Neural progenitor cell (in vitro differentiated cells): ENCODE results near the gene SNX7. TPM values are rescaled to one million over a fixed set of nuclear protein-coding genes. Genes with fewer than 3 reads are reported as not detected.

ENCODE experiments used
- DNase-seq: peaks from one replicate; pipeline ENCODE4 v3.0.0-alpha.2; 2016; ENCODE audit warnings: low spot score
- H2AFZ ChIP-seq: fragments of 200-600 bp; sonication (generic); replicated peaks from 2 replicates; pipeline ENCODE4 v1.6.1; 2016; ENCODE audit warnings: antibody characterized with exemption
- H3F3A ChIP-seq: fragments of 200-600 bp; sonication (generic); 2 replicates; pipeline ENCODE4 v1.6.1; 2016; ENCODE audit warnings: antibody characterized with exemption, low read depth
- H3K27ac ChIP-seq: fragments of 200-600 bp; sonication (generic); 2 replicates; pipeline ENCODE4 v1.5.1; 2016; ENCODE audit warnings: mild to moderate bottlenecking
- H3K27me3 ChIP-seq: fragments of 200-600 bp; sonication (generic); 2 replicates; pipeline ENCODE4 v1.6.1; 2016; ENCODE audit warnings: mild to moderate bottlenecking, moderate library complexity
- H3K36me3 ChIP-seq: fragments of 200-600 bp; sonication (generic); 2 replicates; pipeline ENCODE4 v1.5.1; 2016
- H3K4me1 ChIP-seq: fragments of 200-600 bp; sonication (generic); 2 replicates; pipeline ENCODE4 v1.6.1; 2016; ENCODE audit warnings: mixed run types
- H3K4me2 ChIP-seq: fragments of 200-600 bp; sonication (generic); 2 replicates; pipeline ENCODE4 v1.6.1; 2016
- H3K4me3 ChIP-seq: fragments of 200-600 bp; sonication (generic); 2 replicates; pipeline ENCODE4 v1.5.1; 2016
- H3K79me2 ChIP-seq: fragments of 200-600 bp; sonication (generic); 2 replicates; pipeline ENCODE4 v1.6.1; 2016; ENCODE audit warnings: low read depth
- H3K9ac ChIP-seq: fragments of 200-600 bp; sonication (generic); 2 replicates; pipeline ENCODE4 v1.6.1; 2016
- H3K9me3 ChIP-seq: fragments of 200-600 bp; sonication (generic); 2 replicates; pipeline ENCODE4 v1.5.1; 2016; ENCODE audit warnings: low read depth
- H4K20me1 ChIP-seq: fragments of 200-600 bp; sonication (generic); 2 replicates; pipeline ENCODE4 v1.6.1; 2016; ENCODE audit warnings: low read depth
- H3K27ac Mint-ChIP-seq: 3 replicates; pipeline ENCODE4 v1.8.0; 2021; ENCODE audit warnings: mixed read lengths
- H3K27me3 Mint-ChIP-seq: 2 replicates; pipeline ENCODE4 v1.8.0; 2022; ENCODE audit warnings: low read depth, mild to moderate bottlenecking, inconsistent platforms, moderate library complexity, mixed read lengths; ENCODE audit not compliant: insufficient read depth
- H3K36me3 Mint-ChIP-seq: 3 replicates; pipeline ENCODE4 v1.8.0; 2021; ENCODE audit warnings: mixed read lengths
- H3K4me1 Mint-ChIP-seq: 3 replicates; pipeline ENCODE4 v1.8.0; 2021; ENCODE audit warnings: mixed read lengths
- H3K4me3 Mint-ChIP-seq: 3 replicates; pipeline ENCODE4 v1.8.0; 2021; ENCODE audit warnings: mild to moderate bottlenecking, moderate library complexity, mixed read lengths
- H3K9me3 Mint-ChIP-seq: 3 replicates; pipeline ENCODE4 v1.8.0; 2020; ENCODE audit warnings: mixed read lengths
- CTCF ChIP-seq: fragments of 200-600 bp; sonication (generic); IDR thresholded peaks from 2 replicates; pipeline ENCODE4 v1.5.1; 2017; ENCODE audit warnings: antibody characterized with exemption, mild to moderate bottlenecking
- EZH2 ChIP-seq: fragments of 200-600 bp; sonication (generic); IDR thresholded peaks from 2 replicates; pipeline ENCODE4 v1.6.1; 2017; ENCODE audit warnings: antibody characterized with exemption, mild to moderate bottlenecking, moderate library complexity
- EZH2phosphoT487 ChIP-seq: fragments of 200-600 bp; sonication (generic); IDR thresholded peaks from 2 replicates; pipeline ENCODE4 v1.6.1; 2017; ENCODE audit warnings: antibody characterized with exemption
- total RNA-seq: library from RNA; depleted of rRNA; stranded (reverse); fragments of >200 nt; gene quantifications from 2 replicates; pipeline ENCODE4 v1.2.3, GENCODE V29; 2015; ENCODE audit warnings: low replicate concordance

SNX7 gene
- total RNA-seq, 1 donor from 2014 or later = 46.7 TPM

- H3K4me3 Mint-ChIP-seq = no peak overlapping the region
- H3K36me3 Mint-ChIP-seq = peaks cover 12% of the 10 kb centered on the region
- H3K9me3 Mint-ChIP-seq = peaks cover 3% of the 10 kb centered on the region
- TF ChIP-seq CTCF (no peak), EZH2 (no peak), EZH2phosphoT487 (no peak)
- Histone ChIP-seq H3K27me3 (no peaks in the 10 kb centered on the region), H3K27ac (no peak overlapping the region), H4K20me1 (no peaks in the 10 kb centered on the region), H3K4me1 (no peaks in the 10 kb centered on the region), H3K9me3 (no peaks in the 10 kb centered on the region), H3F3A (no peaks in the 10 kb centered on the region), H3K4me2 (no peak overlapping the region), H3K79me2 (no peaks in the 10 kb centered on the region), H2AFZ (no peak overlapping the region), H3K4me3 (no peak overlapping the region), H3K9ac (no peak overlapping the region), H3K36me3 (no peaks in the 10 kb centered on the region)
- H3K27me3 Mint-ChIP-seq = peaks cover 5% of the 10 kb centered on the region
- H3K27ac Mint-ChIP-seq = no peak overlapping the region
- DNase-seq = no peak
- peaks cover 3% of the 10 kb centered on the region for H3K4me1 Mint-ChIP-seq
These were observed 48.4 kb downstream of the SNX7 start for GRCh38 chr1:98709906-98710305.

GRCh38 chr1:98723574-98723973, 62.1 kb downstream of the SNX7 start:
- Histone ChIP-seq H2AFZ (no peak overlapping the region), H3K4me3 (no peak overlapping the region), H3K4me1 (no peaks in the 10 kb centered on the region), H3K36me3 (no peaks in the 10 kb centered on the region), H3K27ac (no peak overlapping the region), H3F3A (no peaks in the 10 kb centered on the region), H3K79me2 (no peaks in the 10 kb centered on the region), H3K9me3 (no peaks in the 10 kb centered on the region), H3K9ac (no peak overlapping the region), H3K4me2 (no peak overlapping the region), H3K27me3 (no peaks in the 10 kb centered on the region), H4K20me1 (no peaks in the 10 kb centered on the region)
- TF ChIP-seq EZH2phosphoT487 = no peak
- TF ChIP-seq CTCF = no peak
- no peak for TF ChIP-seq EZH2
- Mint-ChIP-seq H3K27ac (no peak overlapping the region), H3K27me3 (no peaks in the 10 kb centered on the region), H3K9me3 (peaks cover 2% of the 10 kb centered on the region), H3K4me1 (peaks cover 3% of the 10 kb centered on the region), H3K36me3 (peaks cover 9% of the 10 kb centered on the region), H3K4me3 (no peak overlapping the region)
- no peak for DNase-seq

- no peak overlapping the region for H3K9ac ChIP-seq
- DNase-seq = no peak
- no peaks in the 10 kb centered on the region for H3K79me2 ChIP-seq
- H3K27me3 ChIP-seq = no peaks in the 10 kb centered on the region
- H3K36me3 ChIP-seq = no peaks in the 10 kb centered on the region
- no peak overlapping the region for H2AFZ ChIP-seq
- no peaks in the 10 kb centered on the region for H3K9me3 ChIP-seq
- H3K27ac ChIP-seq = no peak overlapping the region
- no peak overlapping the region for H3K4me3 ChIP-seq
- TF ChIP-seq EZH2 (no peak), CTCF (no peak), EZH2phosphoT487 (no peak)
- Mint-ChIP-seq H3K4me1 (peaks cover 17% of the 10 kb centered on the region), H3K27ac (no peak overlapping the region), H3K4me3 (no peak overlapping the region), H3K36me3 (no peaks in the 10 kb centered on the region), H3K9me3 (no peaks in the 10 kb centered on the region), H3K27me3 (peaks cover 3% of the 10 kb centered on the region)
- peaks cover 13% of the 10 kb centered on the region for H3K4me1 ChIP-seq
- H4K20me1 ChIP-seq = no peaks in the 10 kb centered on the region
- no peak overlapping the region for H3K4me2 ChIP-seq
- H3F3A ChIP-seq = no peaks in the 10 kb centered on the region
These were observed 71.7 kb downstream of the SNX7 start for GRCh38 chr1:98732985-98733781.
